HG03457 (cell line): ENCODE data around the gene HNRNPA2B1.
"Not testable (repeated sequence)": the region's sequence is repeated elsewhere in the genome, so short reads cannot be mapped to it uniquely, and the experiment has no call there.

Source experiments
- ATAC-seq: cut with Tn5 transposase; IDR thresholded peaks from one replicate; pipeline ENCODE4 v1.9.1; 2021; ENCODE audit warnings: moderate number of reproducible peaks; ENCODE audit not compliant: unreplicated experiment

Gene HNRNPA2B1

DNA sequence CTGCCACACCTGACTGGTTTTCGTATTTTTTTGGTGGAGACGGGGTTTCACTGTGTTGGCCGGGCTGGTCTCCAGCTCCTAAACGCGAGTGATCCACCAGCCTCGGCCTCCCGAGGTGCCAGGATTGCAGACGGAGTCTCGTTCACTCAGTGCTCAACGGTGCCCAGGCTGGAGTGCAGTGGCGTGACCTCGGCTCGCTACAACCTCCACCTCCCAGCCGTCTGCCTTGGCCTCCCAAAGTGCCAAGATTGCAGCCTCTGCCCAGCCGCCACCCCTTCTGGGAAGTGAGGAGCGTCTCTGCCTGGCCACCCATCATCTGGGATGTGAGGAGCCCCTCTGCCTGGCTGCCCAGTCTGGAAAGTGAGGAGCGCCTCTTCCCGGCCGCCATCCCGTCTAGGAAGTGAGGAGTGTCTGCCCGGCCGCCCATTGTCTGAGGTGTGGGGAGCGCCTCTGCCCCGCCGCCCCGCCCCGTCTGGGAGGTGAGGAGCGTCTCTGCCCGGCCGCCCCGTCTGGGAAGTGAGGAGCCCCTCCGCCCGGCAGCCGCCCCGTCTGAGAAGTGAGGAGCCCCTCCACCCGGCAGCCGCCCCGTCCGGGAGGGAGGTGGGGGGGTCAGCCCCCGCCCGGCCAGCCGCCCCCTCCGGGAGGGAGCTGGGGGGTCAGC lies 52.8 kb downstream of the HNRNPA2B1 start:
- ATAC-seq, result not testable (repeated sequence)

DNA sequence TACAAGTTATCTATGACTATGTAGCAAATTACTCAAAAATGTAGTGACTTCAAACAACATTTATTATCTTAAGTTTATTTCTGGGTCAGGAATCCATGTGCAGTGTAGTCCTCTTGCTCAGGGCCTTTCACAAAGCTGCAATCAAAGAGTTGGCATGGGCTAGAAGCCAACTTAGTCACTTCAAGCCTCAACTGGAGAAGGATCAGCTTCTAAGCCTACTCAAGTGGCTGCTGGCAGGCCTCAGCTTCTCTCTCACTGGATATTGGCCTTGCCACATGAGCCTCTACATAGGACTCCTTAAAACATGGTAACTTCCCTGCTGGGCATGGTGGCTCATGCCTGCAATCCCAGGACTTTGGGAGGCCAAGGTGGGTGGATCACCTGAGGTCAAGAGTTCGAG lies 53.5 kb downstream of the HNRNPA2B1 start:
- ATAC-seq, result no peak

DNA sequence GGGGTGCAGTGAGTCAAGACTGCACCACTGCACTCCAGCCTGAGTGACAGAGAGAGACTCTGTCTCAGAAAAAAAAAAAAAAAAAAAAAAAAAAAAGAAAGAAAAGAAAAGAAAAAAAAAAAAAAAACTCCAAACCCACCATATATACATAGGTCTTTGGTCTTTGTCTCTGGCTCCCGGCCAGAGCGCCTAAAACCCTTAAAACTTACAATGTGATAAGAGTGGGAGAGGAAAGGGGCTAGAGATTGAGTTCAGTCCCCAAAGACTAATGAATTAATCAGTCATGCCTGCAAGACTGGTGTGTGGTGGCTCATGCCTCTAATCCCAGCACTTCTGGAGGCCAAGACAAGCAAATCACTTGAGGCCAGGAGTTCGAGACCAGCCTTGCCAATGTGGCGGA lies 55.3 kb downstream of the HNRNPA2B1 start:
- ATAC-seq, result no peak

DNA sequence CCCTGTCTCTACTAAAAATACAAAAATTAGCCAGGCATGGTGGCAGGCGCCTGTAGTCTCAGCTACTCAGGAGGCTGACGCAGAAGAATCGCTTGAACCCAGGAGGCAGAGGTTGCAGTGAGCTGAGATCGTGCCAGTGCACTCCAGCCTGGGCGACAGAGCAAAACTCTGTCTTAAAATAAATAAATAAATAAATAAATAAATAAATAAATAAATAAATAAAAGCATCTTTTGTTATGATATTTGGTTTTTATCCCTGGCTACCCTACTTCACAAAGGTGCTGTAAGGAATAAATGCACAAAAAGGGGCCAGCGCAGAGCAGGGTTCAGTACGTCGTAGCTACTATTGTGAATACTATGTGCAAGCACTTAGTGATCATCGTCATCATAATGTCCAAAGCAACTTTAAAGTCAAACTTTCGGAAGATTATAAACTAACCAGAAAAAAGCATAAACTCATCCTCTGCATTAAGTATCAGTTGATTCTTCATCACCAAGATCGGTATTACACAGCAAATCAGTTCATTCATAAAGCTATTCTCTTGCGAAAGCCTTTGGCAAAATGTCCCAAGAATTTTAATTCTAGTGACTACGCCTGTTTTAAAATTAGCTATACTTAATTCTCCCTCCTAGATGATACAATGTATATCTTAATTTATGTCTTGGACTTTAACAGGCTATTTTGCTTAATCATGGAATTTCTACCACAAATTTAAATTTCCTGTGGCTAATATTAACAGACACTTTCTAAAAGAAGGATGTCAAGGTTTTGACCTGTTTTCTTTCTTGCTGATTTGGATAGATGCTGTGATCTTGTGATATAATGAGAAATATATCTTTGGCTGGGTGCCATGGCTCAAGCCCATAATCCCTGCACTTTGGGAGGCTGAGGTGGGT lies 56.1 kb downstream of the HNRNPA2B1 start:
- ATAC-seq, result no peak

DNA sequence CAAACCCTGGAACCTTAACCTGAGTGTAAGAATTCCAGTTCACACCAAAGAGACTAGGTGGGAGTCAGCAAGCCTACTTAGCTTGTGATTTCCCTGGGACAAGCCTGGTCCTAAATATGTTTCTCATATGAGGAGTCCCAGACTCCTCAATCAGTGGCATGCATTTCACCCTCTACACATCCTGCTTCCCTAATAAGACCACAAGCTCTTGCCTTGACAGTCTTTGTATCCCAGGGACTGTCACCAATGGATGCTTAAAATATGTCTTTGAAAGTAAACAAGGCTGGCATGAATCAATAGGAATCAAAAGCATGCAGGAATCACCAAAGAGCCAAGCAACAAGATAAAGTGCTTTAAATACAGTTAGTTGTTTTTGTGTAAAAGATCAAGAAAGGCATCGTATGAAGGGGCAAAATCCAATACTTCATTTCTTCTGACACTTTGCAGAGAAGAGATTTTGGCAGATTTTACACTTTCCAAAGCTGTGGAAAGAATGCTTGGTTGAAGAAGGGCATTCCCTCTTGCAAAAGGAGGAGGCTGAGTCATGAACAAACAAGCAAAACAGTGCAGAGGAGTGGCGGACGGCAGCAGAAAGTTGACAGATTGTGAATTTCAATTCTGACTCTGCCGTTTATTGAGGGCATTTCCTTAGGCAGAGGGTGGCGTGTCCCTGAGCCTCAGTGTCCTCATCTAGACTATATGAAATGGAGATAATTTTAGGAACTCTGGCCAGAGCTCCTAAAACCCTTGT lies 57.1 kb downstream of the HNRNPA2B1 start:
- ATAC-seq, result no peak

DNA sequence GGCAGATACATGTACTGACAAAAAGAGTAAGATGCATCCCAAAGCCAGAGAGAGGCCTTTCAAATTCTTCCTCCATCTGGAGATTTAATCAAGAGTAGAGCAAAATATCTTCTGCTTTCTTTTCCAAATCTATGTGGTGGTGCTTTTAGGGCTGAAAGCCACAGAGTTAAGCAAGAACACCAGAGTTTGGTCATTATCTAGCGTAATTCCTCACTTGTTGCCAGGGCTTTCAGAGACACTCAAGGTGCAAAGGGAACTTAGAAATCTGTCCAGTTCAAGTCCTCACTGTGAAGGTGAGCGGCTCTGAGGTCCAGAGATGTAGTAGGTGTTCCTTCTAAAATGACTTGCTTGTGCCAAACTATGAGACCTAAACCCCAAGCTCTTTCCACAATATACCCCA lies 59.5 kb downstream of the HNRNPA2B1 start:
- ATAC-seq, result no peak

DNA sequence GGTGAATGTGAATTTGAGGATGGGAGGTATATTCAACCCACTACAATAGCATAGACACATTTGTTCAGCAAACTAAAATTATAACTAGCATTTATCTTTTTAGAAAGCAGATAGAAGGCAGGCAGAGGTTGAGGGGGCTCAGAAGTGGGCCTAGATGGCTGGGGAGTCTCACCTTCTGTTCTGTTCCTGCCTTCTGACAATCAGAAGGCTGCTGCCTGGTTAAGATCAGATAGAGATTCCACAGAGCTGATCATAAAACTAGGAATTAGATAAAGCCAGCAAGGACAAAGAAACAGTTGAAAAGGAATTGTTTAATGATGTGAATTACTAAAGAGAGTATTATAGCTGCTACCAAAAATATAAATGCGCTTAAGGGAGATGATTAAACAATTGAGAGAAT lies 60.2 kb downstream of the HNRNPA2B1 start:
- no peak for ATAC-seq
